ENCODE data around the gene DCAKD. TPM values are rescaled to one million over a fixed set of nuclear protein-coding genes. Genes with fewer than 3 reads are reported as not detected.

DCAKD gene
- total and polyA plus RNA-seq, 2 of the 8 experiments (the other 6 are each of a cell fraction or from before 2014, with no cell fraction given): 35.6 to 52.9 TPM

- no peak for TF ChIP-seq FOSL1 (IDR thresholded peaks at IDR 0.05; ENCODE audit: insufficient read depth, low read depth, low read length)
- TF ChIP-seq SRF (IDR thresholded peaks at IDR 0.05; ENCODE audit: low read depth, low read length): no peak
- no peak for TF ChIP-seq SIX5 (IDR thresholded peaks at IDR 0.05; ENCODE audit: low read depth, low read length)
- TF ChIP-seq ATF3 (IDR thresholded peaks at IDR 0.05; ENCODE audit: insufficient read depth, low read depth, low read length): no peak
- TF ChIP-seq CHD1 (IDR thresholded peaks at IDR 0.05; ENCODE audit: low read depth, low read length): no peak
- TF ChIP-seq SP2 (IDR thresholded peaks at IDR 0.05; ENCODE audit: low read length): no peak
- no peak for TF ChIP-seq ATF2 (IDR thresholded peaks at IDR 0.05; ENCODE audit: low read length)
- no peak for TF ChIP-seq NANOG (IDR thresholded peaks at IDR 0.05; ENCODE audit: insufficient read depth, low read depth, low read length, poor library complexity, severe bottlenecking)
Measured at GRCh38 chr17:45070809-45071208, 19.4 kb upstream of the DCAKD start (continued).
